DND-41 (cell line): ENCODE results near the gene STARD4.

Source experiments
- CTCF ChIP-seq: IDR thresholded peaks from 2 replicates; pipeline ENCODE4 v1.5.1; 2012; ENCODE audit warnings: borderline replicate concordance, low read length, moderate library complexity, mild to moderate bottlenecking; ENCODE audit not compliant: poor library complexity, severe bottlenecking; ENCODE audit errors: extremely low read depth
- EZH2 ChIP-seq: IDR thresholded peaks from 3 replicates; pipeline ENCODE4 v1.6.1; 2012; ENCODE audit warnings: borderline replicate concordance, low read depth, mild to moderate bottlenecking, moderate library complexity, low read length, inconsistent platforms; ENCODE audit not compliant: severe bottlenecking

GRCh38 chr5:111454776-111455175 lies 57.6 kb downstream of the STARD4 start:
- TF ChIP-seq EZH2 = no peak
- no peak for TF ChIP-seq CTCF
